K562 (cell line): ENCODE data around the gene HADH. TPM values are rescaled to one million over a fixed set of nuclear protein-coding genes. Genes with fewer than 3 reads are reported as not detected.

ENCODE experiments used
- CHD1 ChIP-seq: fragments of 200-600 bp; sonication (generic); IDR thresholded peaks from one replicate; pipeline ENCODE4 v1.6.1; 2012; ENCODE audit warnings: mild to moderate bottlenecking, moderate library complexity, low read length, inconsistent platforms
- DLX4 ChIP-seq: fragments of 250-450 bp; sonication (Bioruptor Pico); IDR thresholded peaks from 2 replicates; pipeline ENCODE4 v1.6.1; 2021; ENCODE audit warnings: mild to moderate bottlenecking
- polyA plus RNA-seq, 8 experiments: library from polyadenylated mRNA; depleted of rRNA in 4 of 8; stranded (reverse) in 5 of 8; unstranded in 3 of 8; fragments of >200 nt; fragmentation: Nextera tagmentation in 2 of 8; fragmentation: Illumina TruSeq in 1 of 8; extraction: Ambion mirVana in 2 of 8; extraction: Trizol in 1 of 8; gene quantifications; 2 replicates each; pipeline versions ENCODE4 v1.2.1 to v1.2.3, GENCODE V29; 2011 to 2014; ENCODE audit warnings: inconsistent platforms in 1 of 8, missing spikeins in 1 of 8
- total RNA-seq, 7 experiments: library from RNA; depleted of rRNA in 6 of 7; stranded (reverse); fragments of >200 nt in 6 of 7; fragmentation: Illumina TruSeq in 2 of 7; extraction: Trizol in 2 of 7; gene quantifications; 2 replicates each; pipeline versions ENCODE4 v1.2.1 to v1.2.3, GENCODE V29; 2011 to 2021; ENCODE audit warnings: low replicate concordance in 1 of 7
- TF ChIP-seq, protein P1 (sequence below): sonication (generic); formaldehyde crosslinking; IDR thresholded peaks from 2 replicates; pipeline ENCODE4 v1.8.0; 2023; ENCODE audit warnings: missing genetic modification reagents, mild to moderate bottlenecking, borderline replicate concordance

HADH gene
- total and polyA plus RNA-seq, 9 of the 15 experiments (the other 6 are each of a cell fraction or from before 2014, with no cell fraction given): 9.4 to 73.3 (median 32.8) TPM

DNA sequence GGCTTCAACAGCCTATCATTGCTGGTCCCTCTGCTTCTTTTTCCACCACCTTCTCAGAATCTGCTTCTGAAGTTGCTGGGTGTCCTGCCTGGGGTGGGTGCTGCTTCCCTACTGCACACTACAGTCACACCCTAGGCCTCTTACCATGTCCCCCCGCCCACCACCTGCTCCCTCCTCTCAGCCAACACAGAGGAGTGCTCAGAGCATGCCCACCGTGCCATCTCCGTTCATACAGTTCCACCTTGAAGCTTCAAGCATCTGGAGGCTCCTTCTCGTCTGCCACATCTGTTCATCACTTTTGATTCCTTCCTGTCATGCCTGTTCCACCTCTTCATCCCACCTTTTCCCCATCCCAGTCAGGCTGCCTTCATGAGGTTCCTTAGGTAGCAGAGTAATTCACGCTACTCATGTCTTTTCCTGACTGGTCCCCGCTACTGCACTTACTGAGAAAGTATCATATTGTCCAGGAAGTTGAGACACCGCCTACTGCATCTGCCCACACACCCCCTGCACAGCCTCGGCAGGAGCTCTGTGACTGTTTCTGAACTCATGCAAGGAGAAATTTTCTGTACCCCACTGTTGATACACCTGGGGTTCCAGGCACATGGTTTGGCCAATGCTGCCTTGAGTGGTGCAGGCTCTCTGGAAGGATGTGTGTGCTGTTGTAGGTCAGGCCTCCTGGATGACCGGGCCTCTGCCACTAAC lies 39.5 kb downstream of the HADH start (continued):
- TF ChIP-seq CHD1 (no peak), DLX4 (CRISPR knock-in tag) (no peak)
- TF ChIP-seq, protein P1, sequence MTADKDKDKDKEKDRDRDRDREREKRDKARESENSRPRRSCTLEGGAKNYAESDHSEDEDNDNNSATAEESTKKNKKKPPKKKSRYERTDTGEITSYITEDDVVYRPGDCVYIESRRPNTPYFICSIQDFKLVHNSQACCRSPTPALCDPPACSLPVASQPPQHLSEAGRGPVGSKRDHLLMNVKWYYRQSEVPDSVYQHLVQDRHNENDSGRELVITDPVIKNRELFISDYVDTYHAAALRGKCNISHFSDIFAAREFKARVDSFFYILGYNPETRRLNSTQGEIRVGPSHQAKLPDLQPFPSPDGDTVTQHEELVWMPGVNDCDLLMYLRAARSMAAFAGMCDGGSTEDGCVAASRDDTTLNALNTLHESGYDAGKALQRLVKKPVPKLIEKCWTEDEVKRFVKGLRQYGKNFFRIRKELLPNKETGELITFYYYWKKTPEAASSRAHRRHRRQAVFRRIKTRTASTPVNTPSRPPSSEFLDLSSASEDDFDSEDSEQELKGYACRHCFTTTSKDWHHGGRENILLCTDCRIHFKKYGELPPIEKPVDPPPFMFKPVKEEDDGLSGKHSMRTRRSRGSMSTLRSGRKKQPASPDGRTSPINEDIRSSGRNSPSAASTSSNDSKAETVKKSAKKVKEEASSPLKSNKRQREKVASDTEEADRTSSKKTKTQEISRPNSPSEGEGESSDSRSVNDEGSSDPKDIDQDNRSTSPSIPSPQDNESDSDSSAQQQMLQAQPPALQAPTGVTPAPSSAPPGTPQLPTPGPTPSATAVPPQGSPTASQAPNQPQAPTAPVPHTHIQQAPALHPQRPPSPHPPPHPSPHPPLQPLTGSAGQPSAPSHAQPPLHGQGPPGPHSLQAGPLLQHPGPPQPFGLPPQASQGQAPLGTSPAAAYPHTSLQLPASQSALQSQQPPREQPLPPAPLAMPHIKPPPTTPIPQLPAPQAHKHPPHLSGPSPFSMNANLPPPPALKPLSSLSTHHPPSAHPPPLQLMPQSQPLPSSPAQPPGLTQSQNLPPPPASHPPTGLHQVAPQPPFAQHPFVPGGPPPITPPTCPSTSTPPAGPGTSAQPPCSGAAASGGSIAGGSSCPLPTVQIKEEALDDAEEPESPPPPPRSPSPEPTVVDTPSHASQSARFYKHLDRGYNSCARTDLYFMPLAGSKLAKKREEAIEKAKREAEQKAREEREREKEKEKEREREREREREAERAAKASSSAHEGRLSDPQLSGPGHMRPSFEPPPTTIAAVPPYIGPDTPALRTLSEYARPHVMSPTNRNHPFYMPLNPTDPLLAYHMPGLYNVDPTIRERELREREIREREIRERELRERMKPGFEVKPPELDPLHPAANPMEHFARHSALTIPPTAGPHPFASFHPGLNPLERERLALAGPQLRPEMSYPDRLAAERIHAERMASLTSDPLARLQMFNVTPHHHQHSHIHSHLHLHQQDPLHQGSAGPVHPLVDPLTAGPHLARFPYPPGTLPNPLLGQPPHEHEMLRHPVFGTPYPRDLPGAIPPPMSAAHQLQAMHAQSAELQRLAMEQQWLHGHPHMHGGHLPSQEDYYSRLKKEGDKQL: no peak
